ENCODE data around the gene ARHGEF28. TPM values are rescaled to one million over a fixed set of nuclear protein-coding genes. Genes with fewer than 3 reads are reported as not detected.

Gene ARHGEF28
- total and polyA plus RNA-seq, 10 of the 15 experiments (the other 5 are each of a cell fraction or from before 2014, with no cell fraction given): 0.10 to 0.72 (median 0.22) TPM; not detected in 2

DNA sequence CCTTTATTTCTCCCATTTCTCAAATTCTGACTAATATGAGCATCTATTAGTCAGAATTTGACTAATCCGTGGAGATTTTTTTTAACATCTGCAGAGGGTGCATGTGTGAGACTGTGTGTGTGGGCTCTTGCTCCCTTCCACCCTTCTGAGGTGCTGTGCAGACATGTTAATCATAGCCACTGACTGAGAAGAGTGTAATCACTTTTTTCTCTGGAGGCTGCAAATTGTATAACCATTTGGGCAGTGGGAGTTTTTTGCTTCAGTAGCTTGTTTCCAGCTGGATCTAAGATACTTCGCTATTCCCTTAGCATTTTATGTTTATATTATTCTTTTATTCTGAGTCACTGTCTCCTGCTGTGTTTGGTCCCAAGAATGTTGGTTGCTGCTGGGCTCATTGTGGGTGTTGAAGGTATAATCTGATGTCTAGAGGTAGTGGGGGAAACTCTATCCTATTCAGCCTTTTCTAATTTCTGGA, 66.2 kb downstream of the ARHGEF28 start (continued):
- TF ChIP-seq, protein P1, sequence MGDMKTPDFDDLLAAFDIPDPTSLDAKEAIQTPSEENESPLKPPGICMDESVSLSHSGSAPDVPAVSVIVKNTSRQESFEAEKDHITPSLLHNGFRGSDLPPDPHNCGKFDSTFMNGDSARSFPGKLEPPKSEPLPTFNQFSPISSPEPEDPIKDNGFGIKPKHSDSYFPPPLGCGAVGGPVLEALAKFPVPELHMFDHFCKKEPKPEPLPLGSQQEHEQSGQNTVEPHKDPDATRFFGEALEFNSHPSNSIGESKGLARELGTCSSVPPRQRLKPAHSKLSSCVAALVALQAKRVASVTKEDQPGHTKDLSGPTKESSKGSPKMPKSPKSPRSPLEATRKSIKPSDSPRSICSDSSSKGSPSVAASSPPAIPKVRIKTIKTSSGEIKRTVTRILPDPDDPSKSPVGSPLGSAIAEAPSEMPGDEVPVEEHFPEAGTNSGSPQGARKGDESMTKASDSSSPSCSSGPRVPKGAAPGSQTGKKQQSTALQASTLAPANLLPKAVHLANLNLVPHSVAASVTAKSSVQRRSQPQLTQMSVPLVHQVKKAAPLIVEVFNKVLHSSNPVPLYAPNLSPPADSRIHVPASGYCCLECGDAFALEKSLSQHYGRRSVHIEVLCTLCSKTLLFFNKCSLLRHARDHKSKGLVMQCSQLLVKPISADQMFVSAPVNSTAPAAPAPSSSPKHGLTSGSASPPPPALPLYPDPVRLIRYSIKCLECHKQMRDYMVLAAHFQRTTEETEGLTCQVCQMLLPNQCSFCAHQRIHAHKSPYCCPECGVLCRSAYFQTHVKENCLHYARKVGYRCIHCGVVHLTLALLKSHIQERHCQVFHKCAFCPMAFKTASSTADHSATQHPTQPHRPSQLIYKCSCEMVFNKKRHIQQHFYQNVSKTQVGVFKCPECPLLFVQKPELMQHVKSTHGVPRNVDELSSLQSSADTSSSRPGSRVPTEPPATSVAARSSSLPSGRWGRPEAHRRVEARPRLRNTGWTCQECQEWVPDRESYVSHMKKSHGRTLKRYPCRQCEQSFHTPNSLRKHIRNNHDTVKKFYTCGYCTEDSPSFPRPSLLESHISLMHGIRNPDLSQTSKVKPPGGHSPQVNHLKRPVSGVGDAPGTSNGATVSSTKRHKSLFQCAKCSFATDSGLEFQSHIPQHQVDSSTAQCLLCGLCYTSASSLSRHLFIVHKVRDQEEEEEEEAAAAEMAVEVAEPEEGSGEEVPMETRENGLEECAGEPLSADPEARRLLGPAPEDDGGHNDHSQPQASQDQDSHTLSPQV (IDR thresholded peaks at IDR 0.05): no peak
- TF ChIP-seq ZBTB33 (IDR thresholded peaks at IDR 0.05) (no peak), CHD2 (IDR thresholded peaks at IDR 0.05; ENCODE audit: borderline replicate concordance, low read depth, low read length) (no peak), EP300 (IDR thresholded peaks at IDR 0.05; ENCODE audit: borderline replicate concordance in 1 of 2, control insufficient read depth in 1 of 2, low read depth in 2 of 2, low read length in 2 of 2) (no peak; a peak in 1 of 4 replicates), DPF2 (IDR thresholded peaks at IDR 0.05) (no peak; the same call in 1 of the 2 replicates), CEBPB (IDR thresholded peaks at IDR 0.05; ENCODE audit: borderline replicate concordance in 1 of 2, low read depth in 2 of 2, low read length in 2 of 2) (no peak), POU2F2 (IDR thresholded peaks at IDR 0.05; ENCODE audit: borderline replicate concordance, low read depth, low read length) (0 out of 3 replicates have a peak, but pooled peaks have one; percentile 31), FOXK2 (IDR thresholded peaks at IDR 0.05) (no peak), MXI1 (IDR thresholded peaks at IDR 0.05; ENCODE audit: low read depth, low read length) (no peak), MYC (IDR thresholded peaks at IDR 0.05; ENCODE audit: insufficient read depth, insufficient read length, insufficient replicate concordance, low read length, severe bottlenecking) (no peak), ZBTB40 (IDR thresholded peaks at IDR 0.05; ENCODE audit: borderline replicate concordance) (no peak), ASH2L (IDR thresholded peaks at IDR 0.05; ENCODE audit: borderline replicate concordance, low read depth) (no peak)
- TF ChIP-seq, protein P2, sequence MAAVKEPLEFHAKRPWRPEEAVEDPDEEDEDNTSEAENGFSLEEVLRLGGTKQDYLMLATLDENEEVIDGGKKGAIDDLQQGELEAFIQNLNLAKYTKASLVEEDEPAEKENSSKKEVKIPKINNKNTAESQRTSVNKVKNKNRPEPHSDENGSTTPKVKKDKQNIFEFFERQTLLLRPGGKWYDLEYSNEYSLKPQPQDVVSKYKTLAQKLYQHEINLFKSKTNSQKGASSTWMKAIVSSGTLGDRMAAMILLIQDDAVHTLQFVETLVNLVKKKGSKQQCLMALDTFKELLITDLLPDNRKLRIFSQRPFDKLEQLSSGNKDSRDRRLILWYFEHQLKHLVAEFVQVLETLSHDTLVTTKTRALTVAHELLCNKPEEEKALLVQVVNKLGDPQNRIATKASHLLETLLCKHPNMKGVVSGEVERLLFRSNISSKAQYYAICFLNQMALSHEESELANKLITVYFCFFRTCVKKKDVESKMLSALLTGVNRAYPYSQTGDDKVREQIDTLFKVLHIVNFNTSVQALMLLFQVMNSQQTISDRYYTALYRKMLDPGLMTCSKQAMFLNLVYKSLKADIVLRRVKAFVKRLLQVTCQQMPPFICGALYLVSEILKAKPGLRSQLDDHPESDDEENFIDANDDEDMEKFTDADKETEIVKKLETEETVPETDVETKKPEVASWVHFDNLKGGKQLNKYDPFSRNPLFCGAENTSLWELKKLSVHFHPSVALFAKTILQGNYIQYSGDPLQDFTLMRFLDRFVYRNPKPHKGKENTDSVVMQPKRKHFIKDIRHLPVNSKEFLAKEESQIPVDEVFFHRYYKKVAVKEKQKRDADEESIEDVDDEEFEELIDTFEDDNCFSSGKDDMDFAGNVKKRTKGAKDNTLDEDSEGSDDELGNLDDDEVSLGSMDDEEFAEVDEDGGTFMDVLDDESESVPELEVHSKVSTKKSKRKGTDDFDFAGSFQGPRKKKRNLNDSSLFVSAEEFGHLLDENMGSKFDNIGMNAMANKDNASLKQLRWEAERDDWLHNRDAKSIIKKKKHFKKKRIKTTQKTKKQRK (IDR thresholded peaks at IDR 0.05; ENCODE audit: low read depth, low read length): no peak
- TF ChIP-seq, protein P3, sequence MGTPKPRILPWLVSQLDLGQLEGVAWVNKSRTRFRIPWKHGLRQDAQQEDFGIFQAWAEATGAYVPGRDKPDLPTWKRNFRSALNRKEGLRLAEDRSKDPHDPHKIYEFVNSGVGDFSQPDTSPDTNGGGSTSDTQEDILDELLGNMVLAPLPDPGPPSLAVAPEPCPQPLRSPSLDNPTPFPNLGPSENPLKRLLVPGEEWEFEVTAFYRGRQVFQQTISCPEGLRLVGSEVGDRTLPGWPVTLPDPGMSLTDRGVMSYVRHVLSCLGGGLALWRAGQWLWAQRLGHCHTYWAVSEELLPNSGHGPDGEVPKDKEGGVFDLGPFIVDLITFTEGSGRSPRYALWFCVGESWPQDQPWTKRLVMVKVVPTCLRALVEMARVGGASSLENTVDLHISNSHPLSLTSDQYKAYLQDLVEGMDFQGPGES (IDR thresholded peaks at IDR 0.05): no peak

Data from GM12878 (cell line).